Hematopoietic multipotent progenitor cell treated with erythropoietin and hydrocortisone succinate and interleukin-3 and kit ligand, for 17 days (in vitro differentiated cells): ENCODE data around the gene TAS2R46.
"Not testable (repeated sequence)": the region's sequence is repeated elsewhere in the genome, so short reads cannot be mapped to it uniquely, and the experiment has no call there.

ENCODE experiments used
- DNase-seq: peaks from one replicate; pipeline ENCODE4 v3.0.0-alpha.2; 2015; ENCODE audit warnings: low spot score

The TAS2R46 gene

GRCh38 chr12:11039171-11039570 lies 22.9 kb downstream of the TAS2R46 start:
- no peak for DNase-seq

GRCh38 chr12:11033959-11034358 lies 28.1 kb downstream of the TAS2R46 start:
- not testable (repeated sequence) for DNase-seq

GRCh38 chr12:11031307-11031706 lies 30.8 kb downstream of the TAS2R46 start, which contains the start of gene TAS2R31:
Gene TAS2R31 (minus strand): TSS chr12:11031407. CDS start chr12:11031335, 72 bp downstream.
- no peak for DNase-seq

- DNase-seq, result no peak
Measured at GRCh38 chr12:11026118-11026517, 36.0 kb downstream of the TAS2R46 start.

- no peak for DNase-seq
Measured at GRCh38 chr12:11023387-11023786, 38.7 kb downstream of the TAS2R46 start.

GRCh38 chr12:11022520-11022919 lies 39.6 kb downstream of the TAS2R46 start, which contains the start of gene TAS2R19:
Gene TAS2R19 (minus strand): TSS chr12:11022620. CDS start chr12:11022571, 49 bp downstream.
- no peak for DNase-seq

GRCh38 chr12:11016937-11017336 lies 45.2 kb downstream of the TAS2R46 start:
- no peak for DNase-seq

GRCh38 chr12:11015775-11016430 lies 46.2 kb downstream of the TAS2R46 start:
- DNase-seq, result no peak

- no peak for DNase-seq
Measured at GRCh38 chr12:11014234-11014633, 47.9 kb downstream of the TAS2R46 start.
